H1 (cell line): ENCODE results near the gene MBNL1. TPM values are rescaled to one million over a fixed set of nuclear protein-coding genes. Genes with fewer than 3 reads are reported as not detected.

Source experiments
- CBX8 ChIP-seq: fragments of 300-800, 300-1000 bp; sonication (generic); IDR thresholded peaks from 2 replicates; pipeline ENCODE4 v1.7.1; 2016; ENCODE audit warnings: low read depth, low read length, borderline replicate concordance
- EZH2 ChIP-seq: fragments of 200-600 bp; sonication (generic); IDR thresholded peaks from 2 replicates; pipeline ENCODE4 v1.7.1; 2012; ENCODE audit warnings: low read depth, mild to moderate bottlenecking, moderate library complexity, low read length, inconsistent platforms; ENCODE audit not compliant: severe bottlenecking
- JUN ChIP-seq: IDR thresholded peaks from 2 replicates; pipeline ENCODE4 v1.6.1; 2011; ENCODE audit warnings: low read depth, mild to moderate bottlenecking, improper control_type of control experiment, low read length
- NRF1 ChIP-seq: IDR thresholded peaks from 2 replicates; pipeline ENCODE4 v1.6.1; 2011; ENCODE audit warnings: mild to moderate bottlenecking, low read depth, low read length, improper control_type of control experiment
- SIN3A ChIP-seq, 2 experiments: IDR thresholded peaks in 1 of 2; conservative IDR thresholded peaks in 1 of 2; 2 replicates each; pipeline ENCODE4 v1.6.1; 2011 to 2012; ENCODE audit warnings: low read length in 2 of 2, improper control_type of control experiment in 1 of 2, low read depth in 1 of 2, mild to moderate bottlenecking in 1 of 2
- polyA plus RNA-seq, 7 experiments: library from polyadenylated mRNA; depleted of rRNA in 3 of 7; stranded (reverse) in 5 of 7; unstranded in 2 of 7; fragments of >200 nt in 5 of 7; fragments of 200-250 nt in 2 of 7; gene quantifications; 1 replicate in 5 of 7; 2 replicates in 1 of 7; 4 replicates in 1 of 7; pipeline versions ENCODE4 v1.2.1 to v1.2.3, GENCODE V29; 2011 to 2013; ENCODE audit warnings: missing spikeins in 2 of 7, mixed read lengths in 2 of 7
- total RNA-seq: library from RNA; stranded (reverse); fragmentation: NEBNext Ultra II Directional; extraction: Animal tissue kit (Norgen Biotek cat#: 25700); gene quantifications from 2 replicates; pipeline ENCODE4 v1.2.1, GENCODE V29; 2021
- TF ChIP-seq, protein P1 (sequence below): fragments of 300-600 bp; sonication (generic); IDR thresholded peaks from 2 replicates; pipeline ENCODE4 v1.7.1; 2012; ENCODE audit warnings: low read length, moderate library complexity, mild to moderate bottlenecking, inconsistent platforms; ENCODE audit not compliant: insufficient replicate concordance
- TF ChIP-seq, protein P2 (sequence below): IDR thresholded peaks from 2 replicates; pipeline ENCODE4 v1.6.1; 2012; ENCODE audit warnings: low read length, inconsistent platforms

MBNL1 gene
- total and polyA plus RNA-seq, 2 of the 8 experiments (the other 6 are each of a cell fraction or from before 2014, with no cell fraction given) = 5.0 to 16.4 TPM

DNA sequence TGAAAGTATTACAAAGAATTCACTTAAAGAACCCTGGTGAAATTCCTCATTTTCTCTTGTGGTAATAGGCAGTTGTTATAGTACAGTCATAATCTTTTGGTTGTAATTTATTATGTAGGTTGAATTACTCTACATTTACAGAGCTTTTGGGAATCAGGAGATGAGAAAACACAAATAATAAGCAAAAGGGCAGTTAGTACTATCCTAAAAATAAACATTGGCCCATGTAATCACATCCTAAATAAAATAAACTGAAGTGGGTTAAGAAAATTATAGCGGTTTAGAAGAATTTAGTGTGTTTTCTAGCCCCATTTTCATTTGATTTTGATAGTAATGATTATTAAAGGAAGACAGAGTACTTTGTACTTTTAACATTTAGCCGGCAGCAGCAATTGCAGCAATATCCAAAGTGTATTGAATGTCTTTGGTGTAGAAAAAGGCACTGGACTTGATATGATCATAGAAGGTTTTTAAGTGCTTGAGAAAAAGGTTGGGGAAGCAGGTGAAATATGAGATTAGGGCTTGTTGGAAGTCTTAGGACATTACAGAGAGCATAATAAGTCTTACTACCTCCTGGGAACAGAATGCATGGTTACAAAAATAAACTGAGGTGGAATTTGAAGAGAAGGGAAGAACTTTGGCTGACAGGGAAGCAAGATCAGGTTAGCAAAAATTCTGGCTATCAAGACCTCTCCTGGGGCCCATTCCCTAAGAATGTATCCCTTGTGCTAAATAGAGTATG, 79.9 kb downstream of the MBNL1 start (continued):
- TF ChIP-seq, protein P1, sequence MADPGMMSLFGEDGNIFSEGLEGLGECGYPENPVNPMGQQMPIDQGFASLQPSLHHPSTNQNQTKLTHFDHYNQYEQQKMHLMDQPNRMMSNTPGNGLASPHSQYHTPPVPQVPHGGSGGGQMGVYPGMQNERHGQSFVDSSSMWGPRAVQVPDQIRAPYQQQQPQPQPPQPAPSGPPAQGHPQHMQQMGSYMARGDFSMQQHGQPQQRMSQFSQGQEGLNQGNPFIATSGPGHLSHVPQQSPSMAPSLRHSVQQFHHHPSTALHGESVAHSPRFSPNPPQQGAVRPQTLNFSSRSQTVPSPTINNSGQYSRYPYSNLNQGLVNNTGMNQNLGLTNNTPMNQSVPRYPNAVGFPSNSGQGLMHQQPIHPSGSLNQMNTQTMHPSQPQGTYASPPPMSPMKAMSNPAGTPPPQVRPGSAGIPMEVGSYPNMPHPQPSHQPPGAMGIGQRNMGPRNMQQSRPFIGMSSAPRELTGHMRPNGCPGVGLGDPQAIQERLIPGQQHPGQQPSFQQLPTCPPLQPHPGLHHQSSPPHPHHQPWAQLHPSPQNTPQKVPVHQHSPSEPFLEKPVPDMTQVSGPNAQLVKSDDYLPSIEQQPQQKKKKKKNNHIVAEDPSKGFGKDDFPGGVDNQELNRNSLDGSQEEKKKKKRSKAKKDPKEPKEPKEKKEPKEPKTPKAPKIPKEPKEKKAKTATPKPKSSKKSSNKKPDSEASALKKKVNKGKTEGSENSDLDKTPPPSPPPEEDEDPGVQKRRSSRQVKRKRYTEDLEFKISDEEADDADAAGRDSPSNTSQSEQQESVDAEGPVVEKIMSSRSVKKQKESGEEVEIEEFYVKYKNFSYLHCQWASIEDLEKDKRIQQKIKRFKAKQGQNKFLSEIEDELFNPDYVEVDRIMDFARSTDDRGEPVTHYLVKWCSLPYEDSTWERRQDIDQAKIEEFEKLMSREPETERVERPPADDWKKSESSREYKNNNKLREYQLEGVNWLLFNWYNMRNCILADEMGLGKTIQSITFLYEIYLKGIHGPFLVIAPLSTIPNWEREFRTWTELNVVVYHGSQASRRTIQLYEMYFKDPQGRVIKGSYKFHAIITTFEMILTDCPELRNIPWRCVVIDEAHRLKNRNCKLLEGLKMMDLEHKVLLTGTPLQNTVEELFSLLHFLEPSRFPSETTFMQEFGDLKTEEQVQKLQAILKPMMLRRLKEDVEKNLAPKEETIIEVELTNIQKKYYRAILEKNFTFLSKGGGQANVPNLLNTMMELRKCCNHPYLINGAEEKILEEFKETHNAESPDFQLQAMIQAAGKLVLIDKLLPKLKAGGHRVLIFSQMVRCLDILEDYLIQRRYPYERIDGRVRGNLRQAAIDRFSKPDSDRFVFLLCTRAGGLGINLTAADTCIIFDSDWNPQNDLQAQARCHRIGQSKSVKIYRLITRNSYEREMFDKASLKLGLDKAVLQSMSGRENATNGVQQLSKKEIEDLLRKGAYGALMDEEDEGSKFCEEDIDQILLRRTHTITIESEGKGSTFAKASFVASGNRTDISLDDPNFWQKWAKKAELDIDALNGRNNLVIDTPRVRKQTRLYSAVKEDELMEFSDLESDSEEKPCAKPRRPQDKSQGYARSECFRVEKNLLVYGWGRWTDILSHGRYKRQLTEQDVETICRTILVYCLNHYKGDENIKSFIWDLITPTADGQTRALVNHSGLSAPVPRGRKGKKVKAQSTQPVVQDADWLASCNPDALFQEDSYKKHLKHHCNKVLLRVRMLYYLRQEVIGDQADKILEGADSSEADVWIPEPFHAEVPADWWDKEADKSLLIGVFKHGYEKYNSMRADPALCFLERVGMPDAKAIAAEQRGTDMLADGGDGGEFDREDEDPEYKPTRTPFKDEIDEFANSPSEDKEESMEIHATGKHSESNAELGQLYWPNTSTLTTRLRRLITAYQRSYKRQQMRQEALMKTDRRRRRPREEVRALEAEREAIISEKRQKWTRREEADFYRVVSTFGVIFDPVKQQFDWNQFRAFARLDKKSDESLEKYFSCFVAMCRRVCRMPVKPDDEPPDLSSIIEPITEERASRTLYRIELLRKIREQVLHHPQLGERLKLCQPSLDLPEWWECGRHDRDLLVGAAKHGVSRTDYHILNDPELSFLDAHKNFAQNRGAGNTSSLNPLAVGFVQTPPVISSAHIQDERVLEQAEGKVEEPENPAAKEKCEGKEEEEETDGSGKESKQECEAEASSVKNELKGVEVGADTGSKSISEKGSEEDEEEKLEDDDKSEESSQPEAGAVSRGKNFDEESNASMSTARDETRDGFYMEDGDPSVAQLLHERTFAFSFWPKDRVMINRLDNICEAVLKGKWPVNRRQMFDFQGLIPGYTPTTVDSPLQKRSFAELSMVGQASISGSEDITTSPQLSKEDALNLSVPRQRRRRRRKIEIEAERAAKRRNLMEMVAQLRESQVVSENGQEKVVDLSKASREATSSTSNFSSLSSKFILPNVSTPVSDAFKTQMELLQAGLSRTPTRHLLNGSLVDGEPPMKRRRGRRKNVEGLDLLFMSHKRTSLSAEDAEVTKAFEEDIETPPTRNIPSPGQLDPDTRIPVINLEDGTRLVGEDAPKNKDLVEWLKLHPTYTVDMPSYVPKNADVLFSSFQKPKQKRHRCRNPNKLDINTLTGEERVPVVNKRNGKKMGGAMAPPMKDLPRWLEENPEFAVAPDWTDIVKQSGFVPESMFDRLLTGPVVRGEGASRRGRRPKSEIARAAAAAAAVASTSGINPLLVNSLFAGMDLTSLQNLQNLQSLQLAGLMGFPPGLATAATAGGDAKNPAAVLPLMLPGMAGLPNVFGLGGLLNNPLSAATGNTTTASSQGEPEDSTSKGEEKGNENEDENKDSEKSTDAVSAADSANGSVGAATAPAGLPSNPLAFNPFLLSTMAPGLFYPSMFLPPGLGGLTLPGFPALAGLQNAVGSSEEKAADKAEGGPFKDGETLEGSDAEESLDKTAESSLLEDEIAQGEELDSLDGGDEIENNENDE = no peak
- TF ChIP-seq JUN (no peak), CBX8 (no peak), SIN3A (conservative IDR thresholded peaks at IDR 0.05 in 1 of 2, IDR thresholded peaks at IDR 0.05 in 1 of 2; ENCODE audit: low read depth in 1 of 2, low read length in 2 of 2) (no peak), NRF1 (no peak), EZH2 (no peak)
- TF ChIP-seq, protein P2, sequence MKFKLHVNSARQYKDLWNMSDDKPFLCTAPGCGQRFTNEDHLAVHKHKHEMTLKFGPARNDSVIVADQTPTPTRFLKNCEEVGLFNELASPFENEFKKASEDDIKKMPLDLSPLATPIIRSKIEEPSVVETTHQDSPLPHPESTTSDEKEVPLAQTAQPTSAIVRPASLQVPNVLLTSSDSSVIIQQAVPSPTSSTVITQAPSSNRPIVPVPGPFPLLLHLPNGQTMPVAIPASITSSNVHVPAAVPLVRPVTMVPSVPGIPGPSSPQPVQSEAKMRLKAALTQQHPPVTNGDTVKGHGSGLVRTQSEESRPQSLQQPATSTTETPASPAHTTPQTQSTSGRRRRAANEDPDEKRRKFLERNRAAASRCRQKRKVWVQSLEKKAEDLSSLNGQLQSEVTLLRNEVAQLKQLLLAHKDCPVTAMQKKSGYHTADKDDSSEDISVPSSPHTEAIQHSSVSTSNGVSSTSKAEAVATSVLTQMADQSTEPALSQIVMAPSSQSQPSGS = no peak
